Breast epithelium (tissue), 4 donors: ENCODE data around the gene MCTS1. TPM values are rescaled to one million over a fixed set of nuclear protein-coding genes. Genes with fewer than 3 reads are reported as not detected.

ENCODE experiments used
- DNase-seq, 2 donors: peaks; one replicate each; pipeline ENCODE4 v3.0.0-alpha.2; 2019; ENCODE audit warnings: low spot score in 2 of 2
- H3K27ac ChIP-seq, 2 donors: fragments of 200-600 bp; sonication (generic) in 1 of 2; one replicate each; pipeline ENCODE4 v1.5.1; 2016 to 2019; ENCODE audit warnings: mild to moderate bottlenecking in 1 of 2
- H3K27me3 ChIP-seq, 2 donors: fragments of 200-600 bp; sonication (generic) in 1 of 2; one replicate each; pipeline versions ENCODE4 v1.5.1 to v1.6.0; 2017 to 2019; ENCODE audit warnings: control low read depth in 1 of 2, mild to moderate bottlenecking in 1 of 2
- H3K36me3 ChIP-seq: fragments of 200-600 bp; one replicate; pipeline ENCODE4 v1.5.1; 2019
- H3K4me1 ChIP-seq, 2 donors: fragments of 200-600 bp; sonication (generic); one replicate each; pipeline ENCODE4 v1.5.1; 2016 to 2019; ENCODE audit warnings: control low read depth in 1 of 2
- H3K4me3 ChIP-seq, 3 donors: fragments of 200-600 bp; sonication (generic); 1 replicate in 2 of 3; 2 replicates in 1 of 3; pipeline ENCODE4 v1.5.1; 2016 to 2019; ENCODE audit warnings: mild to moderate bottlenecking in 3 of 3, moderate library complexity in 2 of 3
- H3K9me3 ChIP-seq, 2 donors: fragments of 200-600 bp; sonication (generic) in 1 of 2; one replicate each; pipeline ENCODE4 v1.5.1; 2016 to 2019; ENCODE audit warnings: control low read depth in 1 of 2
- POLR2A ChIP-seq: fragments of 450-650 bp; IDR thresholded peaks from one replicate; pipeline ENCODE4 v1.6.1; 2016; ENCODE audit warnings: antibody characterized with exemption, mild to moderate bottlenecking, moderate library complexity
- POLR2AphosphoS5 ChIP-seq, 3 donors: sonication (generic); formaldehyde crosslinking; IDR thresholded peaks; one replicate each; pipeline ENCODE4 v1.6.1; 2017; ENCODE audit warnings: antibody characterized with exemption in 3 of 3
- intact Hi-C: fragments of 100-400 bp; cut with DNase I; formaldehyde crosslinking; loops from one replicate; pipeline ENCODE4 v1.15.1; 2023; ENCODE audit warnings: low total_unique reads
- total RNA-seq, 3 donors: library from RNA; depleted of rRNA; stranded (reverse); fragments of >200 nt; gene quantifications; one replicate each; pipeline ENCODE4 v1.1.0, GENCODE V29; 2016
- TF ChIP-seq, protein P1 (sequence below), 3 donors: fragments of 450-650 bp; IDR thresholded peaks; one replicate each; pipeline ENCODE4 v1.5.1; 2016 to 2017; ENCODE audit warnings: antibody characterized with exemption in 3 of 3, mild to moderate bottlenecking in 3 of 3, moderate library complexity in 3 of 3

Gene MCTS1
- total RNA-seq, 3 donors from 2014 or later, result 18.9 to 31.0 (median 30.8) TPM

DNA sequence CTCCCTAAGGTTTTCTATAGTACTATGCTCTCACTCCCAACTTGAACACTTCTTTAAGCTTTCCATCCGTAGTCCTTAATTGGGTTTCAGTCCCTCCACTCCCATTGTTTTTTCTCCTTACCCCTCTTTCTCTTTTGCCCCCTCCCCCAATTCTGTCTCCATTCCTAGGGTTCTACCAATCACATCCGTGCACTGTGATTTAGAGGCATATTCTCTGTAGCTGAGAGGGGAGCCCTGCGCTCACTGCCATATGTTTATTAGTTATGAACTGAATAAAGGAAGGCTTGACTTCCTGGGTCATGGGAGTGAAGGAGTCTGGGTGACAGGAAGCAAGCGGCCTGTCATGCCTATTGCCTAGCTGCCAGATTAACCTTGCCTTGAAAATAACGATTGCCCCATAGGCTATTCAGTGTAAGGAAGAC, 471 bp downstream of the MCTS1 start:
- no peaks in the 10 kb centered on the region for H3K9me3 ChIP-seq
- DNase-seq, result no peak
- no peaks in the 10 kb centered on the region for H3K4me1 ChIP-seq
- intact Hi-C loops, result no loop called here
- TF ChIP-seq POLR2AphosphoS5 (IDR thresholded peaks at IDR 0.05) (no peak), POLR2A (no peak)
- TF ChIP-seq, protein P1, sequence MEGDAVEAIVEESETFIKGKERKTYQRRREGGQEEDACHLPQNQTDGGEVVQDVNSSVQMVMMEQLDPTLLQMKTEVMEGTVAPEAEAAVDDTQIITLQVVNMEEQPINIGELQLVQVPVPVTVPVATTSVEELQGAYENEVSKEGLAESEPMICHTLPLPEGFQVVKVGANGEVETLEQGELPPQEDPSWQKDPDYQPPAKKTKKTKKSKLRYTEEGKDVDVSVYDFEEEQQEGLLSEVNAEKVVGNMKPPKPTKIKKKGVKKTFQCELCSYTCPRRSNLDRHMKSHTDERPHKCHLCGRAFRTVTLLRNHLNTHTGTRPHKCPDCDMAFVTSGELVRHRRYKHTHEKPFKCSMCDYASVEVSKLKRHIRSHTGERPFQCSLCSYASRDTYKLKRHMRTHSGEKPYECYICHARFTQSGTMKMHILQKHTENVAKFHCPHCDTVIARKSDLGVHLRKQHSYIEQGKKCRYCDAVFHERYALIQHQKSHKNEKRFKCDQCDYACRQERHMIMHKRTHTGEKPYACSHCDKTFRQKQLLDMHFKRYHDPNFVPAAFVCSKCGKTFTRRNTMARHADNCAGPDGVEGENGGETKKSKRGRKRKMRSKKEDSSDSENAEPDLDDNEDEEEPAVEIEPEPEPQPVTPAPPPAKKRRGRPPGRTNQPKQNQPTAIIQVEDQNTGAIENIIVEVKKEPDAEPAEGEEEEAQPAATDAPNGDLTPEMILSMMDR (IDR thresholded peaks at IDR 0.05), result no peak
- H3K27me3 ChIP-seq, result no peaks in the 10 kb centered on the region
- H3K36me3 ChIP-seq, result no peaks in the 10 kb centered on the region
- H3K4me3 ChIP-seq, result peak overlapping the region; percentile 58 to 72 (median 63)
- peak overlapping the region; percentile 87 to 92 for H3K27ac ChIP-seq

DNA sequence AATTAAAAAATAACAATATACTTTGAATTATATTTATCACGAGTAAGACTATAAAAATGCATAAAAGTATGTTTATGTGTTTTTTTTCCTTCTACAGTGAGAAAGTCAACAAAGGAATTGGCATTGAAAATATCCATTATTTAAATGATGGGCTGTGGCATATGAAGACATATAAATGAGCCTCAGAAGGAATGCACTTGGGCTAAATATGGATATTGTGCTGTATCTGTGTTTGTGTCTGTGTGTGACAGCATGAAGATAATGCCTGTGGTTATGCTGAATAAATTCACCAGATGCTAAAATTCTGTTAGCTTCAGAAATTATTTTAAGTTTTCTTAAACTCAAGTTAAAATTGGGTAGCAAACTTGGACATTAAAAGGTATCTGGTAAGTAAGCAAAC, 8.2 kb downstream of the MCTS1 start:
- Histone ChIP-seq H3K27ac (no peak overlapping the region), H3K4me3 (no peak overlapping the region), H3K36me3 (no peaks in the 10 kb centered on the region), H3K9me3 (no peaks in the 10 kb centered on the region), H3K4me1 (no peaks in the 10 kb centered on the region), H3K27me3 (no peaks in the 10 kb centered on the region)
- TF ChIP-seq, protein P1 (IDR thresholded peaks at IDR 0.05), result no peak
- no peak for TF ChIP-seq POLR2A
- no peak for TF ChIP-seq POLR2AphosphoS5 (IDR thresholded peaks at IDR 0.05)
- intact Hi-C loops, result no loop called here
- DNase-seq, result no peak

- no peak for DNase-seq
- Histone ChIP-seq H3K4me3 (no peak overlapping the region), H3K9me3 (no peaks in the 10 kb centered on the region), H3K27me3 (no peaks in the 10 kb centered on the region), H3K27ac (no peak overlapping the region), H3K4me1 (no peaks in the 10 kb centered on the region), H3K36me3 (no peaks in the 10 kb centered on the region)
- intact Hi-C loops, result no loop called here
- TF ChIP-seq, protein P1 (IDR thresholded peaks at IDR 0.05), result no peak
- TF ChIP-seq POLR2AphosphoS5 (IDR thresholded peaks at IDR 0.05) (no peak), POLR2A (no peak)
Measured at GRCh38 chrX:120614816-120615215, 10.9 kb downstream of the MCTS1 start.

- Histone ChIP-seq H3K36me3 (no peaks in the 10 kb centered on the region), H3K4me3 (no peak overlapping the region), H3K4me1 (no peaks in the 10 kb centered on the region), H3K9me3 (no peaks in the 10 kb centered on the region), H3K27ac (no peak overlapping the region), H3K27me3 (no peaks in the 10 kb centered on the region)
- intact Hi-C loops, result no loop called here
- TF ChIP-seq, protein P1 (IDR thresholded peaks at IDR 0.05), result no peak
- TF ChIP-seq POLR2A (no peak), POLR2AphosphoS5 (IDR thresholded peaks at IDR 0.05) (no peak)
- DNase-seq, result no peak
Measured at GRCh38 chrX:120617996-120618630, 14.2 kb downstream of the MCTS1 start.

DNA sequence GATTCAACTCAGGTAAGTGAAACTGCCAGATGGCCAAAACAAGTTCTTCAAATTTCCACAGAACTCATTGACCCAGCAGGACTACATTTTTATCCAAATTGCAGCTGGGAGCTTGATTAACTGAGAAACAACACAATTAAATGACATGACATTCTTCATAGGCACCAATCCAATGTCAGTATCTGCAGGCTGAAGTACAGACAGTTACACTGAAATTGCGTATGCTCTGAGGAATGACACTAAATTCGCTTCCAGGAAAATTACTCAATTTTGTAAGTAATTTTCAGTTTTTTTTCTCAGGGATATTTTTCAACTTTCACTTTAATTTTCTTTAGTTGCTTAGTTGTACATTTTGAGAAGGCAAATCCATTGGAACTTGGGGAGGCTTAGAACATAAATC, 21.5 kb downstream of the MCTS1 start:
- Histone ChIP-seq H3K36me3 (no peaks in the 10 kb centered on the region), H3K4me1 (no peaks in the 10 kb centered on the region), H3K4me3 (no peak overlapping the region), H3K27ac (peak overlapping the region in 1 of 2 donors; percentile 10), H3K27me3 (no peaks in the 10 kb centered on the region), H3K9me3 (no peaks in the 10 kb centered on the region)
- intact Hi-C loops, result no loop called here
- TF ChIP-seq, protein P1 (IDR thresholded peaks at IDR 0.05), result no peak
- TF ChIP-seq POLR2AphosphoS5 (IDR thresholded peaks at IDR 0.05) (no peak), POLR2A (no peak)
- no peak for DNase-seq
